Measurements from ENCODE around the gene RNH1. TPM values are rescaled to one million over a fixed set of nuclear protein-coding genes. Genes with fewer than 3 reads are reported as not detected.

RNH1 gene
- total RNA-seq, 1 experiment from 2014 or later = 60.0 TPM

GRCh38 chr11:479311-479710 is 27.7 kb downstream of the RNH1 start:
- no peak for DNase-seq
- Histone ChIP-seq H4K20me1 (ENCODE audit: control insufficient read depth, insufficient read depth, insufficient read length) (no peaks in the 10 kb centered on the region), H3K18ac (ENCODE audit: insufficient read length, low read depth, low read length) (no peak overlapping the region), H4K8ac (replicated peaks; ENCODE audit: insufficient read length, low read depth, low read length) (no peak overlapping the region), H3K9me3 (ENCODE audit: control insufficient read depth, low read depth, low read length) (no peaks in the 10 kb centered on the region), H2BK20ac (ENCODE audit: low read depth, low read length, poor library complexity, severe bottlenecking) (no peak overlapping the region), H3K27me3 (ENCODE audit: insufficient read depth, low read length) (no peaks in the 10 kb centered on the region), H4K91ac (ENCODE audit: insufficient read length, low read depth, low read length) (no peak overlapping the region), H4K5ac (ENCODE audit: insufficient read length, low read depth, low read length) (no peak overlapping the region), H2BK5ac (ENCODE audit: insufficient read length, low read length) (no peak overlapping the region), H2BK120ac (ENCODE audit: low read depth, low read length, poor library complexity, severe bottlenecking) (no peak overlapping the region), H2AFZ (ENCODE audit: low read length) (no peak overlapping the region), H3K4me1 (ENCODE audit: insufficient read depth, low read length) (no peaks in the 10 kb centered on the region), H2BK15ac (ENCODE audit: low read depth, low read length) (no peak overlapping the region), H3T11ph (ENCODE audit: low read length) (no peak overlapping the region), H3K9ac (ENCODE audit: extremely low read depth, insufficient read length, low read length) (no peak overlapping the region), H3K27ac (ENCODE audit: insufficient read length, low read depth, low read length) (no peak overlapping the region), H3K56ac (ENCODE audit: insufficient read length, low read depth, low read length) (no peak overlapping the region), H3K14ac (ENCODE audit: insufficient read depth, low read length) (no peak overlapping the region), H3K79me2 (ENCODE audit: insufficient read depth, low read length) (no peaks in the 10 kb centered on the region; the same call in 1 of the 2 replicates), H3K79me1 (ENCODE audit: insufficient read depth, low read depth, low read length, poor library complexity, severe bottlenecking) (peaks cover 2% of the 10 kb centered on the region), H3K23me2 (ENCODE audit: insufficient read length, low read depth, low read length, poor library complexity, severe bottlenecking) (no peaks in the 10 kb centered on the region), H3K4ac (ENCODE audit: low read depth, low read length) (no peak overlapping the region), H2BK12ac (ENCODE audit: insufficient read length, low read depth, low read length) (no peak overlapping the region), H2AK5ac (ENCODE audit: insufficient read length, low read length) (no peak overlapping the region), H3K4me2 (ENCODE audit: insufficient read depth, insufficient read length, low read length) (no peak overlapping the region), H3K23ac (ENCODE audit: insufficient read length, low read depth, low read length) (no peak overlapping the region)
- no CpG with 5 or more reads among the region's 13 CpGs for WGBS (ENCODE audit: extremely low coverage, insufficient read length, low lambda C conversion rate)
- no peak for TF ChIP-seq CTCF (conservative IDR thresholded peaks at IDR 0.05)
- Mint-ChIP-seq H3K27me3 (ENCODE audit: low read depth) (no peaks in the 10 kb centered on the region), H3K27ac (peak overlapping the region in 1 of 3 experiments; percentile 83; a peak in 1 of 7 replicates), H3K36me3 (ENCODE audit: insufficient read depth in 1 of 3, low read depth in 3 of 3) (peaks cover 7 to 11% (median 9%) of the 10 kb centered on the region in 3 experiments; a peak in 4 of 7 replicates), H3K9me3 (peaks cover 0 to 6% of the 10 kb centered on the region in 2 experiments; a peak in 3 of 5 replicates), H3K4me1 (peaks cover 5 to 11% of the 10 kb centered on the region in 2 experiments; a peak in 3 of 4 replicates), H3K4me3 (no peak overlapping the region)
